Activated B cell treated with CpG ODN at 0.5 μM for 24 hours (primary cell): ENCODE results near the gene OR2M2. TPM values are rescaled to one million over a fixed set of nuclear protein-coding genes. Genes with fewer than 3 reads are reported as not detected.

Experiments
- ATAC-seq: fragments of 200-7000 bp; cut with Tn5 transposase; one replicate; pipeline ENCODE4 v1.10.0; 2021; ENCODE audit warnings: low read depth, mild to moderate bottlenecking, moderate library complexity
- CTCF ChIA-PET: fragments of 350-600 bp; sonication (Branson Sonifier 250); formaldehyde crosslinking; loops from one replicate; lab custom pipeline; 2021; ENCODE audit warnings: antibody characterized with exemption; lab: Charles Lee
- POLR2A ChIA-PET: fragments of 350-600 bp; sonication (Branson Sonifier 250); formaldehyde crosslinking; loops from one replicate; lab custom pipeline; 2021; ENCODE audit warnings: antibody characterized with exemption; lab: Charles Lee
- DNase-seq: peaks from one replicate; pipeline ENCODE4 v3.0.0; 2022
- H3K27ac Mint-ChIP-seq: one replicate; pipeline ENCODE4 v1.8.0; 2020; ENCODE audit warnings: mixed read lengths
- H3K27me3 Mint-ChIP-seq: one replicate; pipeline ENCODE4 v1.8.0; 2021; ENCODE audit warnings: mixed read lengths
- H3K36me3 Mint-ChIP-seq: one replicate; pipeline ENCODE4 v1.8.0; 2021; ENCODE audit warnings: low read depth, mixed read lengths
- H3K4me1 Mint-ChIP-seq: one replicate; pipeline ENCODE4 v1.8.0; 2021; ENCODE audit warnings: mixed read lengths
- H3K4me3 Mint-ChIP-seq: one replicate; pipeline ENCODE4 v1.8.0; 2020; ENCODE audit warnings: mild to moderate bottlenecking, mixed read lengths
- H3K9me3 Mint-ChIP-seq: one replicate; pipeline ENCODE4 v1.8.0; 2020; ENCODE audit warnings: mixed read lengths
- intact Hi-C: fragments of 100-400 bp; cut with micrococcal nuclease; formaldehyde crosslinking; loops from one replicate; pipeline ENCODE4 v1.15.1; 2024
- total RNA-seq: library from RNA; stranded (reverse); gene quantifications from 2 replicates; pipeline ENCODE4 v1.2.3, GENCODE V29; 2022
- TF ChIP-seq, protein P1 (sequence below): fragments of 200-600 bp; IDR thresholded peaks from one replicate; pipeline ENCODE4 v1.8.0; 2022; ENCODE audit warnings: antibody characterized with exemption, mild to moderate bottlenecking

Gene OR2M2
- total RNA-seq, 1 donor from 2014 or later: not detected

- CTCF ChIA-PET: no interaction called here
Observed at GRCh38 chr1:248144513-248145198, 30.0 kb upstream of the OR2M2 start, which contains the start of gene OR2M5. TSS of gene OR2M5 (plus strand) at chr1:248145148. CDS start at chr1:248145148, 0 bp downstream.

GRCh38 chr1:248152056-248152827 is 22.4 kb upstream of the OR2M2 start:
- TF ChIP-seq, protein P1, sequence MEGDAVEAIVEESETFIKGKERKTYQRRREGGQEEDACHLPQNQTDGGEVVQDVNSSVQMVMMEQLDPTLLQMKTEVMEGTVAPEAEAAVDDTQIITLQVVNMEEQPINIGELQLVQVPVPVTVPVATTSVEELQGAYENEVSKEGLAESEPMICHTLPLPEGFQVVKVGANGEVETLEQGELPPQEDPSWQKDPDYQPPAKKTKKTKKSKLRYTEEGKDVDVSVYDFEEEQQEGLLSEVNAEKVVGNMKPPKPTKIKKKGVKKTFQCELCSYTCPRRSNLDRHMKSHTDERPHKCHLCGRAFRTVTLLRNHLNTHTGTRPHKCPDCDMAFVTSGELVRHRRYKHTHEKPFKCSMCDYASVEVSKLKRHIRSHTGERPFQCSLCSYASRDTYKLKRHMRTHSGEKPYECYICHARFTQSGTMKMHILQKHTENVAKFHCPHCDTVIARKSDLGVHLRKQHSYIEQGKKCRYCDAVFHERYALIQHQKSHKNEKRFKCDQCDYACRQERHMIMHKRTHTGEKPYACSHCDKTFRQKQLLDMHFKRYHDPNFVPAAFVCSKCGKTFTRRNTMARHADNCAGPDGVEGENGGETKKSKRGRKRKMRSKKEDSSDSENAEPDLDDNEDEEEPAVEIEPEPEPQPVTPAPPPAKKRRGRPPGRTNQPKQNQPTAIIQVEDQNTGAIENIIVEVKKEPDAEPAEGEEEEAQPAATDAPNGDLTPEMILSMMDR: no peak
- ATAC-seq (no peak), DNase-seq (no peak)
- Mint-ChIP-seq H3K27ac (no peak overlapping the region), H3K27me3 (no peaks in the 10 kb centered on the region), H3K4me3 (no peak overlapping the region), H3K36me3 (no peaks in the 10 kb centered on the region), H3K4me1 (peaks cover 7% of the 10 kb centered on the region), H3K9me3 (peaks cover 13% of the 10 kb centered on the region)
- POLR2A ChIA-PET: no interaction called here
- intact Hi-C loops: no loop called here
- CTCF ChIA-PET: no interaction called here

More at GRCh38 chr1:248144513-248145198, 30.0 kb upstream of the OR2M2 start, which contains the start of gene OR2M5:
- Mint-ChIP-seq H3K4me3 (no peak within 1 kb of the TSS), H3K27ac (no peak within 1 kb of the TSS), H3K4me1 (peaks cover 7% of the 10 kb centered on the region), H3K36me3 (no peaks in the 10 kb centered on the region), H3K9me3 (peaks cover 15% of the 10 kb centered on the region), H3K27me3 (no peaks in the 10 kb centered on the region)
- DNase-seq (no peak), ATAC-seq (no peak)
- TF ChIP-seq, protein P1: no peak
- intact Hi-C loops: no loop called here
- POLR2A ChIA-PET: no interaction called here

GRCh38 chr1:248155927-248156326 is 18.7 kb upstream of the OR2M2 start:
- ChIA-PET CTCF (no interaction called here), POLR2A (no interaction called here)
- no peaks in the 10 kb centered on the region for H3K36me3 Mint-ChIP-seq
- no peak overlapping the region for H3K27ac Mint-ChIP-seq
- TF ChIP-seq, protein P1: no peak
- no peak for DNase-seq
- no peak overlapping the region for H3K4me3 Mint-ChIP-seq
- no peaks in the 10 kb centered on the region for H3K4me1 Mint-ChIP-seq
- H3K27me3 Mint-ChIP-seq: no peaks in the 10 kb centered on the region
- H3K9me3 Mint-ChIP-seq: peaks cover 2% of the 10 kb centered on the region
- ATAC-seq: no peak
- intact Hi-C loops: no loop called here

GRCh38 chr1:248158758-248159157 is 15.9 kb upstream of the OR2M2 start:
- Mint-ChIP-seq H3K4me3 (no peak overlapping the region), H3K9me3 (peaks cover 2% of the 10 kb centered on the region), H3K36me3 (no peaks in the 10 kb centered on the region), H3K27ac (no peak overlapping the region), H3K27me3 (no peaks in the 10 kb centered on the region), H3K4me1 (no peaks in the 10 kb centered on the region)
- CTCF ChIA-PET: no interaction called here
- intact Hi-C loops: no loop called here
- DNase-seq (no peak), ATAC-seq (no peak)
- POLR2A ChIA-PET: no interaction called here
- TF ChIP-seq, protein P1: no peak

DNA sequence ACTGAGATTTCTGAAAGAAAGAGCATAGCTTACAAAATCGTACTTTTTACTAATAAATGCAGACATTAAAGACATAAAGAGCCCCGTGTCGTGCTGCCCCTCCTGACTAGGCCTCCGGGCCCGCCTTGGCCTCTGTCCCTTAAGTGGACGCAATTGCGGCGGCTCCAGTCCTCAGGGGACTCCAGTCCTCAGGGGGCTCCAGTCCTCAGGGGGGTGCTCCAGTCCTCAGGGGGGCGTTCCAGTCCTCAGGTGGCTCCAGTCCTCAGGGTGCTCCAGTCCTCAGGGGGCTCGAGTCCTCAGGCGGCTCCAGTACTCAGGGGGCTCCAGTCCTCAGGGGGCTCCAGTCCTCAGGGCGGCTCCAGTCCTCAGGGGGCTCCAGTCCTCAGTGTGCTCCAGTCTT is 10.6 kb upstream of the OR2M2 start:
- DNase-seq (no peak), ATAC-seq (no peak)
- Mint-ChIP-seq H3K27ac (no peak overlapping the region), H3K4me3 (no peak overlapping the region), H3K27me3 (no peaks in the 10 kb centered on the region), H3K9me3 (no peaks in the 10 kb centered on the region), H3K36me3 (no peaks in the 10 kb centered on the region), H3K4me1 (no peaks in the 10 kb centered on the region)
- POLR2A ChIA-PET: no interaction called here
- CTCF ChIA-PET: no interaction called here
- TF ChIP-seq, protein P1: no peak
- intact Hi-C loops: no loop called here
